Sigmoid colon (tissue), 4 donors: ENCODE results near the gene BPNT1.
"Not testable (repeated sequence)": the region's sequence is repeated elsewhere in the genome, so short reads cannot be mapped to it uniquely, and the experiment has no call there.

Experiments
- CTCF ChIP-seq, 4 experiments: fragments of 450-650 bp in 3 of 4; fragments of 200-600 bp in 1 of 4; IDR thresholded peaks; one replicate each; pipeline ENCODE4 v1.5.1; 2016 to 2019; ENCODE audit warnings: antibody characterized with exemption in 4 of 4, mild to moderate bottlenecking in 3 of 4, moderate library complexity in 2 of 4
- EP300 ChIP-seq, 4 donors: sonication (generic); formaldehyde crosslinking; IDR thresholded peaks; one replicate each; pipeline ENCODE4 v1.6.1; 2017; ENCODE audit warnings: antibody characterized with exemption in 4 of 4
- POLR2A ChIP-seq, 2 donors: fragments of 450-650 bp; IDR thresholded peaks; one replicate each; pipeline ENCODE4 v1.6.1; 2016; ENCODE audit warnings: antibody characterized with exemption in 2 of 2, mild to moderate bottlenecking in 2 of 2, moderate library complexity in 2 of 2
- POLR2AphosphoS5 ChIP-seq, 4 donors: sonication (generic); formaldehyde crosslinking; IDR thresholded peaks; one replicate each; pipeline ENCODE4 v1.6.1; 2017; ENCODE audit warnings: antibody characterized with exemption in 4 of 4

- TF ChIP-seq POLR2A, CTCF, EP300, POLR2AphosphoS5 (IDR thresholded peaks at IDR 0.05): not testable (repeated sequence)
Observed at GRCh38 chr1:220112600-220112999, 23.0 kb upstream of the BPNT1 start.
